PC-9 (cell line): Measurements from ENCODE around the gene FCHO1. TPM values are rescaled to one million over a fixed set of nuclear protein-coding genes. Genes with fewer than 3 reads are reported as not detected.
A peak's percentile ranks its signal among the peaks of the same experiment; 100 is the strongest.

Experiments used
- BruUV-seq: library from RNA; stranded (reverse); fragments of 400-500 nt; replicated peaks from 2 replicates; lab custom pipeline; 2021; lab: Mats Ljungman, UMichigan
- CTCF ChIA-PET: fragments of 300-600 bp; sonication (Branson Sonifier 250); formaldehyde crosslinking; loops from one replicate; lab custom pipeline; 2022; ENCODE audit warnings: antibody characterized with exemption; lab: Charles Lee
- POLR2A ChIA-PET: fragments of 300-600 bp; sonication (Branson Sonifier 250); formaldehyde crosslinking; loops from one replicate; lab custom pipeline; 2022; ENCODE audit warnings: antibody characterized with exemption; ENCODE audit not compliant: unreplicated experiment; lab: Charles Lee
- DNase-seq, 2 experiments: peaks; one replicate each; pipeline versions ENCODE4 v3.0.0 to v3.0.0-alpha.2; 2015 to 2022; ENCODE audit warnings: mixed read lengths in 1 of 2
- H2AFZ ChIP-seq: fragments of 200-600 bp; sonication (generic); 2 replicates; pipeline ENCODE4 v1.8.1; 2017; ENCODE audit warnings: antibody characterized with exemption
- H3F3A ChIP-seq: fragments of 200-600 bp; sonication (generic); 2 replicates; pipeline ENCODE4 v1.8.1; 2017; ENCODE audit warnings: antibody characterized with exemption, mild to moderate bottlenecking, low read depth; ENCODE audit not compliant: insufficient read depth
- H3K27ac ChIP-seq: fragments of 200-600 bp; sonication (generic); 2 replicates; pipeline ENCODE4 v1.6.1; 2016; ENCODE audit warnings: mixed run types
- H3K27me3 ChIP-seq: fragments of 200-600 bp; sonication (generic); 2 replicates; pipeline ENCODE4 v1.6.1; 2016; ENCODE audit warnings: low read depth, mixed run types; ENCODE audit not compliant: insufficient read depth
- H3K36me3 ChIP-seq: fragments of 200-600 bp; sonication (generic); 2 replicates; pipeline ENCODE4 v1.6.1; 2016; ENCODE audit warnings: low read depth, mixed run types
- H3K4me1 ChIP-seq: fragments of 200-600 bp; sonication (generic); replicated peaks from 2 replicates; pipeline ENCODE4 v1.6.1; 2016; ENCODE audit warnings: mixed run types; ENCODE audit not compliant: insufficient read depth
- H3K4me2 ChIP-seq: fragments of 200-600 bp; sonication (generic); 2 replicates; pipeline ENCODE4 v1.6.1; 2017; ENCODE audit warnings: mixed run types
- H3K4me3 ChIP-seq: fragments of 200-600 bp; sonication (generic); 2 replicates; pipeline ENCODE4 v1.6.1; 2016; ENCODE audit warnings: mixed run types
- H3K79me2 ChIP-seq: fragments of 200-600 bp; sonication (generic); 2 replicates; pipeline ENCODE4 v1.6.1; 2017; ENCODE audit warnings: low read depth, mixed run types
- H3K9me2 ChIP-seq: fragments of 200-600 bp; sonication (generic); 2 replicates; pipeline ENCODE4 v1.8.1; 2017; ENCODE audit warnings: mild to moderate bottlenecking; ENCODE audit not compliant: insufficient read depth
- H3K9me3 ChIP-seq: fragments of 200-600 bp; sonication (generic); 2 replicates; pipeline ENCODE4 v1.8.1; 2016; ENCODE audit warnings: low read depth; ENCODE audit not compliant: insufficient read depth
- H4K20me1 ChIP-seq: fragments of 200-600 bp; sonication (generic); 2 replicates; pipeline ENCODE4 v1.8.1; 2017; ENCODE audit not compliant: insufficient read depth
- EZH2 ChIP-seq: fragments of 200-600 bp; sonication (generic); IDR thresholded peaks from 2 replicates; pipeline ENCODE4 v1.8.0; 2017; ENCODE audit warnings: antibody characterized with exemption, low read depth
- intact Hi-C: fragments of 100-400 bp; cut with micrococcal nuclease; formaldehyde crosslinking; loops from one replicate; pipeline ENCODE4 v1.10.0; 2022; ENCODE audit not compliant: unreplicated experiment
- total RNA-seq: library from RNA; stranded (reverse); gene quantifications from 2 replicates; pipeline ENCODE4 v1.2.3, GENCODE V29; 2021
- TF ChIP-seq, protein P1 (sequence below): fragments of 200-600 bp; sonication (generic); conservative IDR thresholded peaks from 2 replicates; pipeline ENCODE4 v1.6.1; 2017; ENCODE audit warnings: mixed run types, antibody characterized with exemption, mild to moderate bottlenecking, moderate library complexity

Gene FCHO1
- total RNA-seq, 1 experiment from 2014 or later = 34.8 TPM

DNA sequence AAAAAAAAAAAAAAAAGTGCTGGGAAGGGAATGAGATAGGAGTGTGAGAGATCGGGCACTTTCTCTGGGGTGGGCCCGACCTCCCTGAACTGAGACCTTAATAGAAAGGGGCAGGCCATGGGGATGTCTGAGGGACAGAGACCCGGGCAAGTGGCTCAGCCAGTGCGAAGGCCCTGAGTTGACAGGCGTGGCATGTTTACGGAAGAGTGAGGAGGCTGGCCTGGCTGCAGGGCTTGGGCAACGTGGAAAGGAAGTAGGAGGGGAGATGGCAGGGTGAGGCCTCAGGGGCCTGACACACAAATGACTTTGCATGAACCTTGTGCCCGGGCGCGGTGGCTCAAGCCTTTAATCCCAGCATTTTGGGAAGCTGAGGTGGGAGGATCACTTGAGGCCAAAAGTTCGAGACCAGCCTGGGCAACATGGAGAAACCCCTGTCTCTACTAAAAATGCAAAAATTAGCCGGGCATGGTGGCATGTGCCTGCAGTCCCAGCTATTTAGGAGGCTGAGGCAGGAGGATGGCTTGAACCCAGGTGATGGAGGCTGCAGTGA lies 13.9 kb downstream of the FCHO1 start:
- Histone ChIP-seq H2AFZ (no peak overlapping the region), H3K4me1 (peaks cover 14% of the 10 kb centered on the region), H3K9me3 (no peaks in the 10 kb centered on the region), H3K4me2 (peak overlapping the region; percentile 43), H3K36me3 (no peaks in the 10 kb centered on the region), H3K27ac (peak overlapping the region; percentile 51), H4K20me1 (no peaks in the 10 kb centered on the region), H3K79me2 (no peaks in the 10 kb centered on the region), H3K4me3 (no peak overlapping the region), H3K27me3 (no peaks in the 10 kb centered on the region), H3K9me2 (no peaks in the 10 kb centered on the region), H3F3A (peaks cover 38% of the 10 kb centered on the region)
- TF ChIP-seq EZH2 = no peak
- TF ChIP-seq, protein P1, sequence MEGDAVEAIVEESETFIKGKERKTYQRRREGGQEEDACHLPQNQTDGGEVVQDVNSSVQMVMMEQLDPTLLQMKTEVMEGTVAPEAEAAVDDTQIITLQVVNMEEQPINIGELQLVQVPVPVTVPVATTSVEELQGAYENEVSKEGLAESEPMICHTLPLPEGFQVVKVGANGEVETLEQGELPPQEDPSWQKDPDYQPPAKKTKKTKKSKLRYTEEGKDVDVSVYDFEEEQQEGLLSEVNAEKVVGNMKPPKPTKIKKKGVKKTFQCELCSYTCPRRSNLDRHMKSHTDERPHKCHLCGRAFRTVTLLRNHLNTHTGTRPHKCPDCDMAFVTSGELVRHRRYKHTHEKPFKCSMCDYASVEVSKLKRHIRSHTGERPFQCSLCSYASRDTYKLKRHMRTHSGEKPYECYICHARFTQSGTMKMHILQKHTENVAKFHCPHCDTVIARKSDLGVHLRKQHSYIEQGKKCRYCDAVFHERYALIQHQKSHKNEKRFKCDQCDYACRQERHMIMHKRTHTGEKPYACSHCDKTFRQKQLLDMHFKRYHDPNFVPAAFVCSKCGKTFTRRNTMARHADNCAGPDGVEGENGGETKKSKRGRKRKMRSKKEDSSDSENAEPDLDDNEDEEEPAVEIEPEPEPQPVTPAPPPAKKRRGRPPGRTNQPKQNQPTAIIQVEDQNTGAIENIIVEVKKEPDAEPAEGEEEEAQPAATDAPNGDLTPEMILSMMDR = no peak
- ChIA-PET POLR2A (no interaction called here), CTCF (no interaction called here)
- DNase-seq = peak; percentile 67 to 83
- BruUV-seq = no TSS peak
- intact Hi-C loops = loop anchor here (1.0 to 5.0 kb wide), 2 partner anchors 53 to 191 kb away; no protein-coding TSS in a partner anchor

DNA sequence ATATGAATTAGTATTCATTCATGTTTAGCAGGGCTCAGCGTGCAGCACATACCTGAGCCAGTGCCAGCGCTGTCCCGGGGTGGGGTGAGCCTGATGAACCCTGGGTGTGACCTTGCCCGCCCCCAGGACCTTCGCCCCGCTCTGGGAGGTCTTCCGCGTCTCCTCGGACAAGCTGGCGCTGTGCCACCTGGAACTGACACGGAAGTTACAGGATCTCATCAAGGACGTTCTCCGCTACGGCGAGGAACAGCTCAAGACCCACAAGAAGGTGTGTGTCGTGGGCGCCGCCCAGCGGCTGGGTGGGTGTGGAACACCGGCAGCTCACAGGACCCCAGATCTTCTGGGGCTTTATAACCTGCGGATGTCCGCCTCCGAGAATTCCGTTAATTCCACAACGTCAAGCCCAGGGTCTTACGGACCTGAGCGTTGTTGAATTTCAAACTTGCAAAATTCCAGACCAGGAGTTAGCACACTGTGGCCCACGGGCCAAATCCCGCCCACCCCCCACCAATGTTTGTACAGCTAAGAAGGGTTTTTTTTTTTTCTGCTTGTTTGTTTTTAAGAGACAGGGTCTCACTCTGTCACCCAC lies 15.4 kb downstream of the FCHO1 start:
- H3K36me3 ChIP-seq = no peaks in the 10 kb centered on the region
- H4K20me1 ChIP-seq = no peaks in the 10 kb centered on the region
- DNase-seq = peak; percentile 86 to 88
- H3K4me1 ChIP-seq = peaks cover 14% of the 10 kb centered on the region
- intact Hi-C loops = loop anchor here (1.0 to 5.0 kb wide), 2 partner anchors 54 to 313 kb away; no protein-coding TSS in a partner anchor
- H3K27ac ChIP-seq = no peak overlapping the region
- peak overlapping the region; percentile 64 for H2AFZ ChIP-seq
- H3K27me3 ChIP-seq = no peaks in the 10 kb centered on the region
- no peaks in the 10 kb centered on the region for H3K79me2 ChIP-seq
- ChIA-PET POLR2A (interaction anchor here (0.6 kb wide), 2 partner anchors 161 to 267 kb away, joined by 3 to 8 read pairs; no protein-coding TSS in a partner anchor), CTCF (interaction anchor here (0.5 to 1.2 kb wide), 21 partner anchors 8 to 545 kb away, joined by 3 to 11 read pairs (median 3); partner anchors contain the start of genes MAP1S and OCEL1)
- TF ChIP-seq EZH2 = no peak
- TF ChIP-seq, protein P1 = peak; percentile 96
- H3K4me3 ChIP-seq = peak overlapping the region; percentile 46; the same call in 1 of the 2 replicates
- peak overlapping the region; percentile 73 for H3K4me2 ChIP-seq
- H3K9me3 ChIP-seq = no peaks in the 10 kb centered on the region
- peaks cover 40% of the 10 kb centered on the region for H3F3A ChIP-seq
- no TSS peak for BruUV-seq
- no peaks in the 10 kb centered on the region for H3K9me2 ChIP-seq

DNA sequence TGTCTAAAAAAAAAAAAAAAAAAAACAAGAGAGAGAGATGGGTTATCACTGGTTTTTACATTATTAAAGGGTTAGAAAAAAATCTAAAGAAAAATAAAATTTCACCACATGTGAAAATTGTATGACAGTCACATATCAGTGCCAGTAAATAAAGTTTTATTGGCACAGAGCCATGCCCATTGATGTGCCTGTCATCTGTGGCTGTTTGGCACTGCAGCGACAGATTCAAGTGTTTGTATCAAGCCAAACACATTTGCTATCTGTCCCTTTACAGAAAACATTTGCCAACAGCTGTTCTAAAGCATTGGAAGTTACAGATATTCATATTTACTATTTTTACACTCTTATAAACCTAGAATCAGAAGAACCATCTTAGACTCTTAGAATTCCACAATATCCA lies 16.3 kb downstream of the FCHO1 start:
- Histone ChIP-seq H3K4me1 (peaks cover 14% of the 10 kb centered on the region), H3K4me2 (no peak overlapping the region), H3K36me3 (no peaks in the 10 kb centered on the region), H3K4me3 (no peak overlapping the region), H3F3A (peaks cover 32% of the 10 kb centered on the region), H3K27ac (no peak overlapping the region), H3K9me2 (no peaks in the 10 kb centered on the region), H3K9me3 (no peaks in the 10 kb centered on the region), H3K27me3 (no peaks in the 10 kb centered on the region), H4K20me1 (no peaks in the 10 kb centered on the region), H2AFZ (no peak overlapping the region), H3K79me2 (no peaks in the 10 kb centered on the region)
- POLR2A ChIA-PET = interaction anchor here (0.6 kb wide), 1 partner anchor 162 kb away, joined by 3 read pairs; no protein-coding TSS in a partner anchor
- intact Hi-C loops = loop anchor here (5.0 kb wide), 1 partner anchor 55 kb away; no protein-coding TSS in a partner anchor
- no peak for TF ChIP-seq EZH2
- TF ChIP-seq, protein P1 = no peak
- CTCF ChIA-PET = interaction anchor here (0.6 to 0.7 kb wide), 3 partner anchors 155 to 272 kb away, joined by 3 to 11 read pairs (median 7); no protein-coding TSS in a partner anchor
- no TSS peak for BruUV-seq
- DNase-seq = no peak
